Spleen (tissue), 11 donors: ENCODE measurements around the gene PKP4. TPM values are rescaled to one million over a fixed set of nuclear protein-coding genes. Genes with fewer than 3 reads are reported as not detected.

Experiments used
- DNase-seq: peaks from one replicate; pipeline ENCODE4 v3.0.0-alpha.2; 2020
- H3K27ac ChIP-seq, 8 donors: fragments of 200-600 bp; sonication (generic) in 7 of 8; 1 replicate in 4 of 8; 2 replicates in 4 of 8; pipeline versions ENCODE4 v1.5.0 to v1.8.0; 2016 to 2021; ENCODE audit warnings: inconsistent platforms in 4 of 8, mild to moderate bottlenecking in 4 of 8, moderate library complexity in 1 of 8
- H3K27me3 ChIP-seq, 7 donors: fragments of 200-600 bp; sonication (generic) in 6 of 7; replicated peaks in 1 of 7; 1 replicate in 4 of 7; 2 replicates in 3 of 7; pipeline versions ENCODE4 v1.5.0 to v1.8.0; 2016 to 2021; ENCODE audit warnings: inconsistent platforms in 3 of 7, mild to moderate bottlenecking in 1 of 7
- H3K36me3 ChIP-seq, 6 donors: fragments of 200-600 bp; sonication (generic) in 5 of 6; 1 replicate in 4 of 6; 2 replicates in 2 of 6; pipeline versions ENCODE4 v1.5.0 to v1.8.0; 2016 to 2021; ENCODE audit warnings: inconsistent platforms in 2 of 6
- H3K4me1 ChIP-seq, 6 donors: fragments of 200-600 bp; sonication (generic) in 5 of 6; 1 replicate in 3 of 6; 2 replicates in 3 of 6; pipeline versions ENCODE4 v1.5.0 to v1.8.0; 2016 to 2021; ENCODE audit warnings: inconsistent platforms in 3 of 6
- H3K4me3 ChIP-seq, 8 donors: fragments of 200-600 bp; sonication (generic) in 7 of 8; 1 replicate in 4 of 8; 2 replicates in 4 of 8; pipeline versions ENCODE4 v1.5.0 to v1.8.0; 2016 to 2021; ENCODE audit warnings: inconsistent platforms in 4 of 8, mild to moderate bottlenecking in 4 of 8, moderate library complexity in 2 of 8
- H3K9me3 ChIP-seq, 8 donors: fragments of 200-600 bp; sonication (generic) in 7 of 8; 1 replicate in 4 of 8; 2 replicates in 4 of 8; pipeline versions ENCODE4 v1.5.0 to v1.8.0; 2016 to 2021; ENCODE audit warnings: inconsistent platforms in 4 of 8
- POLR2A ChIP-seq, 3 donors: fragments of 450-650 bp; IDR thresholded peaks; one replicate each; pipeline ENCODE4 v1.5.1; 2017; ENCODE audit warnings: antibody characterized with exemption in 3 of 3, mild to moderate bottlenecking in 1 of 3
- POLR2AphosphoS5 ChIP-seq, 3 donors: sonication (generic); formaldehyde crosslinking; IDR thresholded peaks; one replicate each; pipeline ENCODE4 v1.5.1; 2017; ENCODE audit warnings: antibody characterized with exemption in 3 of 3
- whole genome bisulfite sequencing, 5 donors: extraction: QIAGEN DNeasy Blood & Tissue Kit in 3 of 5; methylation state at CpG; one replicate each; pipeline versions ENCODE4 v1.1.5 to v1.1.7; 2013 to 2018; 5-methylcytosine and 5-hydroxymethylcytosine counted together
- intact Hi-C: fragments of 100-400 bp; cut with DNase I; formaldehyde crosslinking; loops from one replicate; pipeline ENCODE4 v1.15.0; 2023; ENCODE audit warnings: low total_unique reads
- polyA plus RNA-seq, 3 donors: library from polyadenylated mRNA; stranded (reverse); fragments of 200-250 nt; gene quantifications; one replicate each; pipeline ENCODE4 v1.2.1, GENCODE V29; 2013
- total RNA-seq, 7 donors: library from RNA; depleted of rRNA in 3 of 7; stranded (reverse); fragments of >200 nt in 3 of 7; fragmentation: NEBNext Ultra II Directional in 4 of 7; extraction: Animal tissue kit (Norgen Biotek cat#: 25700) in 4 of 7; gene quantifications; one replicate each; pipeline versions ENCODE4 v1.1.0 to v1.2.1, GENCODE V29; 2016 to 2021
- TF ChIP-seq, protein P1 (sequence below), 11 experiments: fragments of 200-600 bp in 7 of 11; fragments of 450-650 bp in 4 of 11; sonication (generic) in 4 of 11; IDR thresholded peaks in 8 of 11; conservative IDR thresholded peaks in 3 of 11; 1 replicate in 7 of 11; 2 replicates in 4 of 11; pipeline versions ENCODE4 v1.4.0 to v1.8.0; 2016 to 2021; ENCODE audit warnings: antibody characterized with exemption in 11 of 11, inconsistent platforms in 4 of 11, mild to moderate bottlenecking in 1 of 11
- donor health status: healthy with polysubstance abuse.
- donor health status: DM: no; HTN: no; CAD: no; lungs with moderate emphysema.
- donor health status: DM: no; HTN: no; CAD: no.
- donor health status: Bipolar disorder and iron deficiency.
- donor health status: healthy.
- donor health status: DM: no; HTN: no; CAD: no.
- donor health status: DM: yes; HTN: yes; CAD: no.

The PKP4 gene
- total and polyA plus RNA-seq, 10 donors: 4.9 to 53.5 (median 29.2) TPM

DNA sequence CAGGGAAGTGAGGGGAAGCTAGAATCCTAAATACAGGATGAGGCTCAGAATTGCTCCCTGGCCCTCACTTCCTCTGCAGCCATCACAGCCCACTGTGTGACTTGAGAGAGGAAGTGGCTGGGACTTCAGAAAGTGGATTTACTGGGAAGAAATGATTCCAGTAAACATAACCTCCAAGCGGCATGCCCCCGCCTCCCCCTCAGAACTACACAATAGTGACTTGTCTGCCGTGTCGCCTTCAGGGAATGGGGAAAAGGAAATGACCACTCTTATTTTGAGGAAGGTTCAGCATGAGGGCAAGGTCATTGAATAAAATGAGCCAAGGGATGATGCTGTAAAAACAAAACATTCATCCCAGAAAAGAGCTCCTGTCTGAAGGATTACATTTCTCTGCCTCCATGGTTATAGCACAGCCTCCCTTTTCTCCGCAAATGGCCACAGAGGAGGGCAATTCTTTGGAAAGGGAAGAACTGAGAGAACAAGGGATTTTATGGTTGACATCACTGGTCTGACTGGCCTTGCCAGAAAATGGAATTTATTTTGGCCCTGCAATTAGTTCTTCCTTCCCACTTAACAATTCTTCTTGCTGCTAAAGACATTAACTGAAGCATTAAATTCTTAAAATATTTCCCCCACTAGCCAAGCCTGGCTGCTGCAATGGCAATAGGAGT is 259.5 kb downstream of the PKP4 start:
- DNase-seq: no peak
- Histone ChIP-seq H3K4me1 (peaks cover 0 to 28% (median 11%) of the 10 kb centered on the region in 6 donors), H3K4me3 (no peak overlapping the region), H3K27ac (peak overlapping the region in 7 of 8 donors; percentile 43 to 74 (median 63)), H3K9me3 (peaks cover 0 to 11% (median 0%) of the 10 kb centered on the region in 8 donors), H3K36me3 (no peaks in the 10 kb centered on the region), H3K27me3 (no peaks in the 10 kb centered on the region)
- WGBS, 5 donors: 46 to 72% (median 52%) methylated on average over 5 of the region's 5 CpGs
- intact Hi-C loops: no loop called here
- TF ChIP-seq POLR2A (IDR thresholded peaks at IDR 0.05): no peak
- TF ChIP-seq POLR2AphosphoS5 (IDR thresholded peaks at IDR 0.05): peak in 2 of 3 donors; percentile 21 to 64

DNA sequence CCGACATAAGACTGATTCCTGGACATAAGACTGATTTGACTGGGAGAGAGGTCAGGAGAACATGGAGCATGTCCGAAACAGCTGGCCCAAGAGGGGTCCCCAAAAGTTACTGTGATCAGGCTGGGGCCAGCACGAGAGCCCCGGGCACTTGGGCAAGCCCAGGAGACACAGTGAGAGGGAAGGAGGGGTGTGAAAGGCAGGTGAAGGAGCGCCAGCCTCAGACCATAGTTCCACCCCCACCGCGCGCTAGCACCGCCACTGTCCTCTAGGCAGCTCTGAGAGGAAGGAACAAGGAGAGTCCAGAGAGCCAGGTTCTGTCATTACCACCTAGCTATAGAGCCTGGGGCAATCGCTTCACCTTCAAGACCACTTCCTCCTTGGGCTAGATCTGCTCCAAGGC is 260.2 kb downstream of the PKP4 start:
- intact Hi-C loops: no loop called here
- WGBS, 5 donors: 88 to 93% (median 90%) methylated on average over 10 of the region's 10 CpGs
- peaks cover 0 to 28% (median 11%) of the 10 kb centered on the region in 6 donors for H3K4me1 ChIP-seq
- no peaks in the 10 kb centered on the region for H3K36me3 ChIP-seq
- TF ChIP-seq POLR2AphosphoS5 (IDR thresholded peaks at IDR 0.05): no peak
- TF ChIP-seq POLR2A (IDR thresholded peaks at IDR 0.05): no peak
- TF ChIP-seq, protein P1, sequence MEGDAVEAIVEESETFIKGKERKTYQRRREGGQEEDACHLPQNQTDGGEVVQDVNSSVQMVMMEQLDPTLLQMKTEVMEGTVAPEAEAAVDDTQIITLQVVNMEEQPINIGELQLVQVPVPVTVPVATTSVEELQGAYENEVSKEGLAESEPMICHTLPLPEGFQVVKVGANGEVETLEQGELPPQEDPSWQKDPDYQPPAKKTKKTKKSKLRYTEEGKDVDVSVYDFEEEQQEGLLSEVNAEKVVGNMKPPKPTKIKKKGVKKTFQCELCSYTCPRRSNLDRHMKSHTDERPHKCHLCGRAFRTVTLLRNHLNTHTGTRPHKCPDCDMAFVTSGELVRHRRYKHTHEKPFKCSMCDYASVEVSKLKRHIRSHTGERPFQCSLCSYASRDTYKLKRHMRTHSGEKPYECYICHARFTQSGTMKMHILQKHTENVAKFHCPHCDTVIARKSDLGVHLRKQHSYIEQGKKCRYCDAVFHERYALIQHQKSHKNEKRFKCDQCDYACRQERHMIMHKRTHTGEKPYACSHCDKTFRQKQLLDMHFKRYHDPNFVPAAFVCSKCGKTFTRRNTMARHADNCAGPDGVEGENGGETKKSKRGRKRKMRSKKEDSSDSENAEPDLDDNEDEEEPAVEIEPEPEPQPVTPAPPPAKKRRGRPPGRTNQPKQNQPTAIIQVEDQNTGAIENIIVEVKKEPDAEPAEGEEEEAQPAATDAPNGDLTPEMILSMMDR (IDR thresholded peaks at IDR 0.05 in 8 of 11, conservative IDR thresholded peaks at IDR 0.05 in 3 of 11): no peak
- no peak overlapping the region for H3K4me3 ChIP-seq
- H3K27ac ChIP-seq: peak overlapping the region in 7 of 8 donors; percentile 43 to 74 (median 62)
- no peak for DNase-seq
- peaks cover 0 to 11% (median 0%) of the 10 kb centered on the region in 8 donors for H3K9me3 ChIP-seq
- no peaks in the 10 kb centered on the region for H3K27me3 ChIP-seq

DNA sequence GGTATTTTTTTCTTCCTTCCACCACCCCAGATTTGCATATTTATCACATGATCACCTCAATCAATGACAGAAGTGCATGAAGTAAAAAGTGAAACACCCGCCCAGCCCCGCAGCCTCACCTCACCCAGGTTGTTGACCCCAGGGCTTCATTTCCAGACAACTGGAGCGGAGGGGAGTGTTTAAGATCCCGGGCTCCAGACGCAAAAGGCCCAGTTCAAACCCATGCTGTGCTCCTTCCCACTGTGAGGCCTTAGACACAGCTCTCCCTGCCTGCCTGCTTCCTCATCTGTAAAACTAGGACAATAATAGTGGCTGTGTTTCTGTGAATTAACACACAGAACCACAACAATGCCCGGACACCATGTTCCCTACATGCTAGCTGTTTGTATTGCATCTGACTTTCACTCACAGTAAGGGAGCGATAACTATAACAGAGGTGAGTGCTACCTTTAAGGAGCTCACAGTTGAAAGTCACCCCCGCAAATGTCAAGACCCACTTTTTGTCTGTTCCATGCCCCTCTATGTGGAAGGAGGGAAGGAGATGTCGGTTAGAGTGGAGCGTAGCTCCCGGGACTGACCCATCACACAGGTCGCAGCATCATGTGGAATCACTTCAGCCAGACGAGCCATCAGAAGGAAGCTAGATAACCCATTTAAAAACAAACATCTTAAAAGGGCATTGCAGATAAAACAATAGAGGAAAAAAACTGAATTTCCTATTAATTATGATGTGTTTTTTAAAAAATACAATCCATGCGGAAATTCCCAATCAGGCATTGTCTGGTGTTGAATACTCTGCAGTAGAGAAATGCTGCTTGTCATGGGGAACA is 260.8 kb downstream of the PKP4 start:
- WGBS, 5 donors: 86 to 94% (median 88%) methylated on average over 14 of the region's 14 CpGs
- no peaks in the 10 kb centered on the region for H3K27me3 ChIP-seq
- peaks cover 0 to 28% (median 11%) of the 10 kb centered on the region in 6 donors for H3K4me1 ChIP-seq
- no peak for DNase-seq
- intact Hi-C loops: no loop called here
- TF ChIP-seq POLR2AphosphoS5 (IDR thresholded peaks at IDR 0.05): no peak
- TF ChIP-seq, protein P1 (IDR thresholded peaks at IDR 0.05 in 8 of 11, conservative IDR thresholded peaks at IDR 0.05 in 3 of 11): no peak
- TF ChIP-seq POLR2A (IDR thresholded peaks at IDR 0.05): no peak
- peak overlapping the region in 1 of 8 donors; percentile 74 for H3K27ac ChIP-seq
- no peaks in the 10 kb centered on the region for H3K36me3 ChIP-seq
- H3K4me3 ChIP-seq: no peak overlapping the region
- H3K9me3 ChIP-seq: peaks cover 0 to 11% (median 0%) of the 10 kb centered on the region in 8 donors

DNA sequence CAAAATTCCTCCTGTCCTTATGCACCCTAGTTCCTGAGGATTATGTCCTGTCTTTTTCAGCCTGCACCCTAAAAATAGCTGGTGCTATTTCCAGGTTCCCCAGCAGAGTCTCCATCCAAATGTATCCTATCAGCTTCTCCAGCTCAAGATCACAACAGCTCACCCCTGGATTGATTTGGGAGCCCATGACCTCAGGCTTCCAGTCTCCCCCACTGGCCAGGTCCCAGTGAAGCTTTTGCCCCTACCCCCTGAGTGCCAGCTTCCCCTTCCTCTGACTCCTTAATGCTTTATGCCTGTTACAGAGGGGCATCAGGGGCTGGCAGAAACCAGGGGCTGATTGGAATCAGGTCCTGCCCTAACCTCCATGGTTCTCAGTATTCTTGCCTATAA is 261.4 kb downstream of the PKP4 start:
- Histone ChIP-seq H3K4me1 (peaks cover 0 to 28% (median 11%) of the 10 kb centered on the region in 6 donors), H3K36me3 (no peaks in the 10 kb centered on the region), H3K4me3 (no peak overlapping the region), H3K9me3 (peaks cover 0 to 5% (median 0%) of the 10 kb centered on the region in 8 donors), H3K27me3 (no peaks in the 10 kb centered on the region), H3K27ac (no peak overlapping the region)
- no peak for DNase-seq
- TF ChIP-seq POLR2A (IDR thresholded peaks at IDR 0.05): no peak
- TF ChIP-seq, protein P1 (IDR thresholded peaks at IDR 0.05 in 8 of 11, conservative IDR thresholded peaks at IDR 0.05 in 3 of 11): no peak
- no peak for TF ChIP-seq POLR2AphosphoS5 (IDR thresholded peaks at IDR 0.05)
- intact Hi-C loops: no loop called here
